Neural crest cell (in vitro differentiated cells): ENCODE data around the gene EXOSC7. TPM values are rescaled to one million over a fixed set of nuclear protein-coding genes. Genes with fewer than 3 reads are reported as not detected.

Source experiments
- DNase-seq: peaks from one replicate; pipeline ENCODE4 v3.0.0; 2021; ENCODE audit warnings: low read depth, mixed read lengths, low spot score
- H3K27ac Mint-ChIP-seq: one replicate; pipeline ENCODE4 v1.8.0; 2021; ENCODE audit warnings: mild to moderate bottlenecking, mixed read lengths; ENCODE audit not compliant: unreplicated experiment
- H3K27me3 Mint-ChIP-seq: 2 replicates; pipeline ENCODE4 v1.8.0; 2021; ENCODE audit warnings: low read depth, mild to moderate bottlenecking, mixed read lengths
- H3K36me3 Mint-ChIP-seq: 2 replicates; pipeline ENCODE4 v1.8.0; 2021; ENCODE audit warnings: low read depth, mild to moderate bottlenecking, mixed read lengths
- H3K4me1 Mint-ChIP-seq: 2 replicates; pipeline ENCODE4 v1.8.0; 2021; ENCODE audit warnings: mixed read lengths
- H3K4me3 Mint-ChIP-seq: one replicate; pipeline ENCODE4 v1.8.0; 2021; ENCODE audit warnings: mild to moderate bottlenecking, mixed read lengths
- H3K9me3 Mint-ChIP-seq: 2 replicates; pipeline ENCODE4 v1.8.0; 2021; ENCODE audit warnings: mixed read lengths
- CTCF ChIP-seq: fragments of 200-600 bp; sonication (generic); conservative IDR thresholded peaks from 2 replicates; pipeline ENCODE4 v1.5.0; 2021; ENCODE audit warnings: antibody characterized with exemption, mild to moderate bottlenecking
- total RNA-seq: library from RNA; stranded (reverse); gene quantifications from 2 replicates; pipeline ENCODE4 v1.2.1, GENCODE V29; 2021

The EXOSC7 gene
- total RNA-seq, 1 donor from 2014 or later: 50.7 TPM

GRCh38 chr3:45055411-45056143 lies 79.5 kb downstream of the EXOSC7 start:
- DNase-seq: no peak
- Mint-ChIP-seq H3K36me3 (no peaks in the 10 kb centered on the region), H3K27ac (no peak overlapping the region), H3K9me3 (no peaks in the 10 kb centered on the region), H3K4me1 (peaks cover 13% of the 10 kb centered on the region), H3K27me3 (no peaks in the 10 kb centered on the region), H3K4me3 (no peak overlapping the region)
- TF ChIP-seq CTCF: peak; percentile 16

GRCh38 chr3:45056608-45057301 lies 80.7 kb downstream of the EXOSC7 start:
- H3K4me3 Mint-ChIP-seq: no peak overlapping the region
- H3K9me3 Mint-ChIP-seq: no peaks in the 10 kb centered on the region
- H3K4me1 Mint-ChIP-seq: peaks cover 17% of the 10 kb centered on the region
- H3K27ac Mint-ChIP-seq: no peak overlapping the region
- no peak for DNase-seq
- no peak for TF ChIP-seq CTCF
- no peaks in the 10 kb centered on the region for H3K27me3 Mint-ChIP-seq
- no peaks in the 10 kb centered on the region for H3K36me3 Mint-ChIP-seq

- no peak overlapping the region for H3K4me3 Mint-ChIP-seq
Observed at GRCh38 chr3:45057557-45057956, 81.5 kb downstream of the EXOSC7 start.

GRCh38 chr3:45059132-45059531 lies 83.1 kb downstream of the EXOSC7 start:
- no peaks in the 10 kb centered on the region for H3K27me3 Mint-ChIP-seq
- no peak for TF ChIP-seq CTCF

More at GRCh38 chr3:45057557-45057956, 81.5 kb downstream of the EXOSC7 start:
- no peak for DNase-seq
- no peaks in the 10 kb centered on the region for H3K27me3 Mint-ChIP-seq
- H3K27ac Mint-ChIP-seq: no peak overlapping the region
- H3K9me3 Mint-ChIP-seq: no peaks in the 10 kb centered on the region
- no peaks in the 10 kb centered on the region for H3K36me3 Mint-ChIP-seq
- no peak for TF ChIP-seq CTCF
- peaks cover 17% of the 10 kb centered on the region for H3K4me1 Mint-ChIP-seq

GRCh38 chr3:45060165-45060892 lies 84.3 kb downstream of the EXOSC7 start:
- Mint-ChIP-seq H3K9me3 (no peaks in the 10 kb centered on the region), H3K36me3 (no peaks in the 10 kb centered on the region), H3K4me3 (no peak overlapping the region), H3K27ac (no peak overlapping the region), H3K27me3 (no peaks in the 10 kb centered on the region), H3K4me1 (peaks cover 17% of the 10 kb centered on the region)
- DNase-seq: no peak
- TF ChIP-seq CTCF: no peak

More at GRCh38 chr3:45059132-45059531, 83.1 kb downstream of the EXOSC7 start:
- Mint-ChIP-seq H3K27ac (no peak overlapping the region), H3K9me3 (no peaks in the 10 kb centered on the region), H3K36me3 (no peaks in the 10 kb centered on the region), H3K4me1 (peaks cover 17% of the 10 kb centered on the region), H3K4me3 (no peak overlapping the region)
- no peak for DNase-seq

Other genes with a start within 250 kb of the EXOSC7 start
- 5.3 and 6.2 TPM in 2 replicates for gene ZNF501, start 246.6 kb upstream of the EXOSC7 start, total RNA-seq
- gene KIAA1143, start 214.6 kb upstream of the EXOSC7 start, total RNA-seq: 36.6 and 44.8 TPM in 2 replicates
- gene KIF15, start 214.4 kb upstream of the EXOSC7 start, total RNA-seq: 49.0 and 51.3 TPM in 2 replicates
- 8.0 and 9.5 TPM in 2 replicates for gene TMEM42, start 114.3 kb upstream of the EXOSC7 start, total RNA-seq
- not detected in 2 replicates for gene TGM4, start 101.6 kb upstream of the EXOSC7 start, total RNA-seq
- 56.7 and 62.2 TPM in 2 replicates for gene ZDHHC3, start 70 bp upstream of the EXOSC7 start, total RNA-seq
- gene CLEC3B, start 50.1 kb downstream of the EXOSC7 start, total RNA-seq: not detected in 2 replicates
- not detected in 2 replicates for gene CDCP1, start 170.1 kb downstream of the EXOSC7 start, total RNA-seq